Panc1 (cell line): ENCODE results near the gene GNA12.

ENCODE experiments used
- CTCF ChIP-seq: fragments of 450-650 bp; IDR thresholded peaks from 2 replicates; pipeline ENCODE4 v1.5.1; 2017; ENCODE audit warnings: mild to moderate bottlenecking
- TCF7L2 ChIP-seq: IDR thresholded peaks from 2 replicates; pipeline ENCODE4 v1.6.1; 2011; ENCODE audit warnings: mild to moderate bottlenecking, low read depth, low read length, inconsistent platforms

- TF ChIP-seq CTCF = no peak
- TF ChIP-seq TCF7L2 = no peak
Measured at GRCh38 chr7:2779051-2779450, 65.1 kb downstream of the GNA12 start.
